ENCODE results near the gene TOP3B. TPM values are rescaled to one million over a fixed set of nuclear protein-coding genes. Genes with fewer than 3 reads are reported as not detected.

Gene TOP3B
- total RNA-seq, 2 experiments from 2014 or later = 33.6 to 34.0 TPM

DNA sequence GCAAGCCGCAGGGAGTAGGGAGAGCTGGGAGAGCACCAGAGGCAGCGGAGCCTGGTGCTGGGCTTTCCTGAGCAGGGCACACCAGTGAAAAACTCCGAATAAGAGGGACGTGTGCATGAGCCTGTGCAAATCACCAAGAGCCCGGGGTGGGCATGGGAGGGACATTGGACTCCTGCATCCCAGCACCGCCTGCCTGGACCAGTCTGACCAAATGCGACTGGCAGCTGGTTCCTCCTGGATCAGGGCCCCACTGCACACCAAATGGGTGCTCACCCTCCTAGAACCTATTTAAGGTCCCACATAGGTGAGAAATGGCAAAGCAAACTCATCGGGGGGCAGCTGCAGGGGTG is 33.0 kb downstream of the TOP3B start:
- Mint-ChIP-seq H3K4me1 (ENCODE audit: low read depth) (peaks cover 13% of the 10 kb centered on the region), H3K4me3 (no peak overlapping the region), H3K27ac (no peak overlapping the region), H3K9me3 (no peaks in the 10 kb centered on the region), H3K27me3 (no peaks in the 10 kb centered on the region), H3K36me3 (ENCODE audit: low read depth) (peaks cover 3% of the 10 kb centered on the region)
- DNase-seq (no peak), ATAC-seq (no peak)
- CTCF ChIA-PET = interaction anchor here (6.5 kb wide), 1 partner anchor 11 kb away, joined by 126 read pairs; no protein-coding TSS in a partner anchor
- intact Hi-C loops (cut with micrococcal nuclease) = loop anchor here (10.0 kb wide), 1 partner anchor 215 kb away; the partner anchor contains the start of gene YPEL1
- no peak for TF ChIP-seq CTCF (IDR thresholded peaks at IDR 0.05)
- POLR2A ChIA-PET = interaction anchor here (1.1 to 2.4 kb wide), 2 partner anchors 11 to 33 kb away, joined by 3 to 5 read pairs; partner anchors contain the start of gene TOP3B

DNA sequence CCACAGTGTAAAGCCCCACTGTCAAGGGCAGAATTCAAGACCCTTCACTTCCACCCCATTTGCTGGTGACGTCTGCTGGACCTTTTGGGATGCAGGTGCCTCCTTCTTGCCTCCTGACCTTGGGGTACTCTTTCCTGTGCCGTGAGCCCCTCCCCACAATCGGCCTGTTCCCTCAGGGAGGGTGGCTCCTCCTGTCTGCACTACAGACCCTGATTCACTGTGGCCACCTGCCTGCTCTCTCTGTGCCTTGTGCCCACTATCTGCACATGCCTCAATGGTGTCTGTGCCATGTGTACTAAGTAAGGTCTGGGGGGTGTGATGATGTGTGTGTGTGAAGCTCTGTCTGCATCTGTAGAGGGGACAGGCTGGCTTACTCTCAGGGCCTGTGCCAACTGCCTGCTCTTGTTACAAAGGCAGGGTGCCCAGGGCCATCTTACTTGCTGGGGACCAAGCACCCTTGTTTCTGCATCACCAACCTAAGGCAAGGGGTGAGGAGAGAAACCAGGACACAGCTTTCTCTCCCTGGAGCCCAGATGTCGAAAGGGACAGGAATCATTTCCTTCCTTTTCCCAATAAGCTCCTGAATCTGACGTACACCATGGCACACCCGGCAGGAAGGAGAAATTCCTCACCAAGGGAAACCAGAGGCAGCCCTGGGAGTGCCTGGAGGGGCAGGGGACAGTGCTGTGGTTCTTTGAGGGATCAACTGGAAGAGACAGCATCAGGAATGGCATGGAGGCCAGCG is 33.6 kb downstream of the TOP3B start:
- Mint-ChIP-seq H3K27ac (no peak overlapping the region), H3K9me3 (no peaks in the 10 kb centered on the region), H3K27me3 (no peaks in the 10 kb centered on the region), H3K36me3 (ENCODE audit: low read depth) (peaks cover 3% of the 10 kb centered on the region), H3K4me1 (ENCODE audit: low read depth) (peaks cover 13% of the 10 kb centered on the region), H3K4me3 (no peak overlapping the region)
- intact Hi-C loops (cut with micrococcal nuclease) = loop anchor here (10.0 kb wide), 1 partner anchor 214 kb away; the partner anchor contains the start of gene YPEL1
- ChIA-PET CTCF (interaction anchor here (6.5 kb wide), 1 partner anchor 11 kb away, joined by 126 read pairs; no protein-coding TSS in a partner anchor), POLR2A (interaction anchor here (1.1 to 2.4 kb wide), 2 partner anchors 11 to 33 kb away, joined by 3 to 5 read pairs; partner anchors contain the start of gene TOP3B)
- DNase-seq = no peak
- ATAC-seq = no peak
- TF ChIP-seq CTCF (IDR thresholded peaks at IDR 0.05) = no peak

- CTCF ChIA-PET = interaction anchor here (6.5 kb wide), 1 partner anchor 10 kb away, joined by 126 read pairs; no protein-coding TSS in a partner anchor
- H3K27me3 Mint-ChIP-seq = no peaks in the 10 kb centered on the region
- H3K9me3 Mint-ChIP-seq = no peaks in the 10 kb centered on the region
- peaks cover 13% of the 10 kb centered on the region for H3K4me1 Mint-ChIP-seq (ENCODE audit: low read depth)
- no peak overlapping the region for H3K4me3 Mint-ChIP-seq
- intact Hi-C loops (cut with micrococcal nuclease) = loop anchor here (10.0 kb wide), 1 partner anchor 214 kb away; the partner anchor contains the start of gene YPEL1
- no peak for TF ChIP-seq CTCF (IDR thresholded peaks at IDR 0.05)
- DNase-seq = no peak
- peaks cover 3% of the 10 kb centered on the region for H3K36me3 Mint-ChIP-seq (ENCODE audit: low read depth)
- no peak overlapping the region for H3K27ac Mint-ChIP-seq
- POLR2A ChIA-PET = interaction anchor here (1.1 kb wide), 1 partner anchor 10 kb away, joined by 3 read pairs; no protein-coding TSS in a partner anchor
- no peak for ATAC-seq
Measured at GRCh38 chr22:21948390-21948789, 34.2 kb downstream of the TOP3B start.

GRCh38 chr22:21947040-21948014 is 35.3 kb downstream of the TOP3B start:
- POLR2A ChIA-PET = no interaction called here
- Mint-ChIP-seq H3K4me1 (ENCODE audit: low read depth) (peaks cover 20% of the 10 kb centered on the region), H3K27ac (no peak overlapping the region), H3K36me3 (ENCODE audit: low read depth) (peaks cover 3% of the 10 kb centered on the region), H3K27me3 (no peaks in the 10 kb centered on the region), H3K9me3 (no peaks in the 10 kb centered on the region), H3K4me3 (no peak overlapping the region)
- no peak for TF ChIP-seq CTCF (IDR thresholded peaks at IDR 0.05)
- DNase-seq (no peak), ATAC-seq (no peak)
- intact Hi-C loops (cut with micrococcal nuclease) = loop anchor here (10.0 kb wide), 1 partner anchor 213 kb away; the partner anchor contains the start of gene YPEL1
- CTCF ChIA-PET = interaction anchor here (0.9 kb wide), 1 partner anchor 9 kb away, joined by 3 read pairs; no protein-coding TSS in a partner anchor
